Upper lobe of right lung (tissue), 1 donor: Measurements from ENCODE around the gene RCCD1. TPM values are rescaled to one million over a fixed set of nuclear protein-coding genes. Genes with fewer than 3 reads are reported as not detected.

Experiments
- ATAC-seq: fragments of 200-7000 bp; cut with Tn5 transposase; one replicate; pipeline ENCODE4 v1.9.1; 2020; ENCODE audit warnings: mild to moderate bottlenecking, moderate library complexity
- DNase-seq: peaks from one replicate; pipeline ENCODE4 v3.0.0-alpha.2; 2020
- H3K27ac ChIP-seq: fragments of 200-600 bp; one replicate; pipeline ENCODE4 v1.8.0; 2022
- H3K27me3 ChIP-seq: fragments of 200-600 bp; one replicate; pipeline ENCODE4 v1.8.0; 2022; ENCODE audit warnings: mild to moderate bottlenecking
- H3K36me3 ChIP-seq: fragments of 200-600 bp; one replicate; pipeline ENCODE4 v1.8.0; 2022
- H3K4me1 ChIP-seq: fragments of 200-600 bp; one replicate; pipeline ENCODE4 v1.8.0; 2022
- H3K4me3 ChIP-seq: fragments of 200-600 bp; one replicate; pipeline ENCODE4 v1.8.0; 2022; ENCODE audit warnings: mild to moderate bottlenecking
- H3K9me3 ChIP-seq: fragments of 200-600 bp; one replicate; pipeline ENCODE4 v1.8.0; 2022
- intact Hi-C: fragments of 100-400 bp; cut with DNase I; formaldehyde crosslinking; loops from one replicate; pipeline ENCODE4 v1.11.0; 2022
- total RNA-seq: library from RNA; stranded (reverse); fragmentation: NEBNext Ultra II Directional; extraction: Animal tissue kit (Norgen Biotek cat#: 25700); gene quantifications from one replicate; pipeline ENCODE4 v1.2.1, GENCODE V29; 2021
- TF ChIP-seq, protein P1 (sequence below): fragments of 200-600 bp; IDR thresholded peaks from one replicate; pipeline ENCODE4 v1.8.0; 2022; ENCODE audit warnings: antibody characterized with exemption
- donor health status: DM: no; HTN: yes; CAD: no; lungs with severe emphysema.

Gene RCCD1
- total RNA-seq, 1 donor from 2014 or later, result 8.6 TPM

- no peak for ATAC-seq
- intact Hi-C loops, result no loop called here
- TF ChIP-seq, protein P1, sequence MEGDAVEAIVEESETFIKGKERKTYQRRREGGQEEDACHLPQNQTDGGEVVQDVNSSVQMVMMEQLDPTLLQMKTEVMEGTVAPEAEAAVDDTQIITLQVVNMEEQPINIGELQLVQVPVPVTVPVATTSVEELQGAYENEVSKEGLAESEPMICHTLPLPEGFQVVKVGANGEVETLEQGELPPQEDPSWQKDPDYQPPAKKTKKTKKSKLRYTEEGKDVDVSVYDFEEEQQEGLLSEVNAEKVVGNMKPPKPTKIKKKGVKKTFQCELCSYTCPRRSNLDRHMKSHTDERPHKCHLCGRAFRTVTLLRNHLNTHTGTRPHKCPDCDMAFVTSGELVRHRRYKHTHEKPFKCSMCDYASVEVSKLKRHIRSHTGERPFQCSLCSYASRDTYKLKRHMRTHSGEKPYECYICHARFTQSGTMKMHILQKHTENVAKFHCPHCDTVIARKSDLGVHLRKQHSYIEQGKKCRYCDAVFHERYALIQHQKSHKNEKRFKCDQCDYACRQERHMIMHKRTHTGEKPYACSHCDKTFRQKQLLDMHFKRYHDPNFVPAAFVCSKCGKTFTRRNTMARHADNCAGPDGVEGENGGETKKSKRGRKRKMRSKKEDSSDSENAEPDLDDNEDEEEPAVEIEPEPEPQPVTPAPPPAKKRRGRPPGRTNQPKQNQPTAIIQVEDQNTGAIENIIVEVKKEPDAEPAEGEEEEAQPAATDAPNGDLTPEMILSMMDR, result no peak
- Histone ChIP-seq H3K27me3 (no peaks in the 10 kb centered on the region), H3K9me3 (no peaks in the 10 kb centered on the region), H3K4me1 (peaks cover 33% of the 10 kb centered on the region), H3K4me3 (no peak overlapping the region), H3K36me3 (peaks cover 43% of the 10 kb centered on the region), H3K27ac (no peak overlapping the region)
- no peak for DNase-seq
Observed at GRCh38 chr15:90936823-90937222, 17.9 kb upstream of the RCCD1 start.

DNA sequence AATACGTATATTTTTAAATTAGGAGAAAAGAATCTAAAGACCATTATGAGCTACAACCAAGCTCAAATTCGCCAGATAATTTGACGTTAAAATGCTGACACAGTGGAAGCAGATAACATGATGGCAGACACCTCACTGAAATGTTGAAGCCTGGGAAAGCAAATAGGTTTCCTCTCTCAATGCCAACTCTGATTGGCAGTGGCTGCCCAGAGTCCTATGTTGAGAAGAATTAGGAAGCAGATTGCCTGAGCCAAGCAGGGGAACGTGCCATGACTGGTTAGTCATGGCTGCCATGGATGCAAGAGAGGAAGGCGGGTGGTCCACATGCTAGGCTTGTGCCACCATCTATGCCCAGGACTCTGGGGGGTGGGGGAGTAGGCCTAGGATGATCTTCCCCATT, 16.4 kb upstream of the RCCD1 start:
- no peak for ATAC-seq
- intact Hi-C loops, result no loop called here
- no peak overlapping the region for H3K4me3 ChIP-seq
- no peaks in the 10 kb centered on the region for H3K9me3 ChIP-seq
- H3K4me1 ChIP-seq, result peaks cover 24% of the 10 kb centered on the region
- H3K27me3 ChIP-seq, result no peaks in the 10 kb centered on the region
- no peak overlapping the region for H3K27ac ChIP-seq
- TF ChIP-seq, protein P1, result no peak
- H3K36me3 ChIP-seq, result peaks cover 58% of the 10 kb centered on the region
- no peak for DNase-seq

- no peaks in the 10 kb centered on the region for H3K9me3 ChIP-seq
- H3K27ac ChIP-seq, result no peak overlapping the region
- no peak overlapping the region for H3K4me3 ChIP-seq
- TF ChIP-seq, protein P1, result no peak
- peaks cover 14% of the 10 kb centered on the region for H3K4me1 ChIP-seq
- no peaks in the 10 kb centered on the region for H3K27me3 ChIP-seq
- ATAC-seq (no peak), DNase-seq (no peak)
- intact Hi-C loops, result no loop called here
- H3K36me3 ChIP-seq, result peaks cover 73% of the 10 kb centered on the region
Observed at GRCh38 chr15:90939756-90940155, 14.9 kb upstream of the RCCD1 start.

DNA sequence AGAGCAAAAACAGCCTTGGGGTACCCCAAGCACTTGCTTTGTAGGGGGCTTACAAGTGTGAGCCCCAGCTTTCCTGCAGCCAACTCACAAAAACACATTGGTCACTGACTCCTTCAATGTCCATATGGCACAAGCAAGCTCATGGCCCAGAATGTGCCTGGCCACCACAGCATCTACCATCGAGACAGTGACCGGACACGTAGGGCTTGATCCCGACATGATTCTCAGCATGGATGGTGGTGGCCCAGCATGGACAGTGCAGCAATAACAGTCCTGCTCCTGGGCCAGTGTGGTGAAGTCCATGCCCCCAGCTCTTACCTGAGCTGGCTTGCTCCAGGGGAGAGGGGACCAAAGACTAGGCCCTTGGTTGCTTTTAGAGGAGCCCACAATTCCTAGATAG, 13.6 kb upstream of the RCCD1 start:
- intact Hi-C loops, result no loop called here
- DNase-seq, result no peak
- no peak overlapping the region for H3K4me3 ChIP-seq
- ATAC-seq, result no peak
- H3K4me1 ChIP-seq, result peaks cover 10% of the 10 kb centered on the region
- peaks cover 85% of the 10 kb centered on the region for H3K36me3 ChIP-seq
- no peak overlapping the region for H3K27ac ChIP-seq
- TF ChIP-seq, protein P1, result no peak
- H3K9me3 ChIP-seq, result no peaks in the 10 kb centered on the region
- H3K27me3 ChIP-seq, result no peaks in the 10 kb centered on the region

DNA sequence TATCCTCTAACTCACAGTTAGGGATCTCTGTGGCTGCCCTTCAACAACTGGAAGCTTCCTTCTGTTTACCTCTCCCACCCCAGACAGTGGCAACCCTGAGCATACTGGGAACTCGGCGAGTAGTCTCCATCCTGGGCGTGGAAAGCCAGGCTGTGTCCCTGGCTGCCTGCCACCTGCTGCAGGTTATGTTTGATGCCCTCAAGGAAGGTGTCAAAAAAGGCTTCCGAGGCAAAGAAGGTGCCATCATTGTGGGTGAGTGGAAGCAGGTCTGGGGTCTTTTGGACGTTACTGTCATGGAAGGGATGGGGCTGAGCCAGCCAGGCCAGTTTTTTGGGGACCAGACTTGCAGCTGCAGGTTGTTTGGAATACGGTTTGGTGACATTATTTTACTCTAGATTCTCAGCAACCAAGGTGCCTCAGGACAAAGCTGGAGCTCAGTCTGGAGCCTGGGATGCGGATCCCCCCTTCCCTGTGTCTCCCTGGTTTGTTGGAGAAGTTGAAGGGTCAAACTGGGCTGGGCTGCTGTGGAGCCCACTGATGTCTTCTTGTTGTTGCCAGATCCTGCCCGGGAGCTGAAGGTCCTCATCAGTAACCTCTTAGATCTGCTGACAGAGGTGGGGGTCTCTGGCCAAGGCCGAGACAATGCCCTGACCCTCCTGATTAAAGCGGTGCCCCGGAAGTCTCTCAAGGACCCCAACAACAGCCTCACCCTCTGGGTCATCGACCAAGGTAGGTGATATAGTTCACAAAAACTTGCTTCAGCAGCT, 12.1 kb upstream of the RCCD1 start:
- H3K27me3 ChIP-seq, result no peaks in the 10 kb centered on the region
- peaks cover 96% of the 10 kb centered on the region for H3K36me3 ChIP-seq
- no peaks in the 10 kb centered on the region for H3K4me1 ChIP-seq
- intact Hi-C loops, result no loop called here
- no peak overlapping the region for H3K4me3 ChIP-seq
- ATAC-seq (no peak), DNase-seq (no peak)
- H3K27ac ChIP-seq, result no peak overlapping the region
- TF ChIP-seq, protein P1, result no peak
- H3K9me3 ChIP-seq, result no peaks in the 10 kb centered on the region
